Measurements from ENCODE around the gene VWA8.

Gene VWA8

GRCh38 chr13:41780715-41781706 is 179.9 kb downstream of the VWA8 start:
- no peak overlapping the region for H3K4me2 ChIP-seq (ENCODE audit: low read depth, low read length)
- H3K36me3 ChIP-seq (replicated peaks; ENCODE audit: insufficient read depth, low read length) = no peaks in the 10 kb centered on the region
- H3K4me3 ChIP-seq (ENCODE audit: low read length) = no peak overlapping the region
- H3K9me3 ChIP-seq (replicated peaks; ENCODE audit: insufficient read depth, low read length) = no peaks in the 10 kb centered on the region
- H3K27me3 ChIP-seq (replicated peaks; ENCODE audit: insufficient read depth, low read length) = no peaks in the 10 kb centered on the region
- TF ChIP-seq CTCF (IDR thresholded peaks at IDR 0.05; ENCODE audit: low read length) (no peak), EZH2 (optimal IDR thresholded peaks at IDR 0.05; ENCODE audit: low read depth, low read length) (no peak), EZH2phosphoT487 (IDR thresholded peaks at IDR 0.05; ENCODE audit: low read length) (no peak)
- DNase-seq = no peak
- no peaks in the 10 kb centered on the region for H4K20me1 ChIP-seq (ENCODE audit: insufficient read depth, low read length)
- no peaks in the 10 kb centered on the region for H3K9me2 ChIP-seq (replicated peaks; ENCODE audit: insufficient read depth, low read length)
- H3K9ac ChIP-seq (ENCODE audit: low read length) = no peak overlapping the region
- no peak overlapping the region for H3K27ac ChIP-seq (ENCODE audit: low read length)
- no peaks in the 10 kb centered on the region for H3K79me2 ChIP-seq (ENCODE audit: low read length)
- no peaks in the 10 kb centered on the region for H3K4me1 ChIP-seq (ENCODE audit: low read length)
- no peak overlapping the region for H2AFZ ChIP-seq (ENCODE audit: low read length)
- H3F3A ChIP-seq (ENCODE audit: insufficient read depth, low read length) = no peaks in the 10 kb centered on the region

- no peak overlapping the region for H3K9ac ChIP-seq (ENCODE audit: low read length)
- no peaks in the 10 kb centered on the region for H3K4me1 ChIP-seq (ENCODE audit: low read length)
- H2AFZ ChIP-seq (ENCODE audit: low read length) = no peak overlapping the region
- no peaks in the 10 kb centered on the region for H3K9me2 ChIP-seq (replicated peaks; ENCODE audit: insufficient read depth, low read length)
- no peak for DNase-seq
- no peak overlapping the region for H3K4me2 ChIP-seq (ENCODE audit: low read depth, low read length)
- H3F3A ChIP-seq (ENCODE audit: insufficient read depth, low read length) = no peaks in the 10 kb centered on the region
- no peaks in the 10 kb centered on the region for H4K20me1 ChIP-seq (ENCODE audit: insufficient read depth, low read length)
- H3K9me3 ChIP-seq (replicated peaks; ENCODE audit: insufficient read depth, low read length) = no peaks in the 10 kb centered on the region
- no peak overlapping the region for H3K4me3 ChIP-seq (ENCODE audit: low read length)
- H3K27me3 ChIP-seq (replicated peaks; ENCODE audit: insufficient read depth, low read length) = no peaks in the 10 kb centered on the region
- no peaks in the 10 kb centered on the region for H3K79me2 ChIP-seq (ENCODE audit: low read length)
- H3K27ac ChIP-seq (ENCODE audit: low read length) = no peak overlapping the region
- no peaks in the 10 kb centered on the region for H3K36me3 ChIP-seq (replicated peaks; ENCODE audit: insufficient read depth, low read length)
- TF ChIP-seq CTCF (IDR thresholded peaks at IDR 0.05; ENCODE audit: low read length) (no peak), EZH2 (optimal IDR thresholded peaks at IDR 0.05; ENCODE audit: low read depth, low read length) (no peak), EZH2phosphoT487 (IDR thresholded peaks at IDR 0.05; ENCODE audit: low read length) (no peak)
Measured at GRCh38 chr13:41775251-41775650, 185.7 kb downstream of the VWA8 start.

DNA sequence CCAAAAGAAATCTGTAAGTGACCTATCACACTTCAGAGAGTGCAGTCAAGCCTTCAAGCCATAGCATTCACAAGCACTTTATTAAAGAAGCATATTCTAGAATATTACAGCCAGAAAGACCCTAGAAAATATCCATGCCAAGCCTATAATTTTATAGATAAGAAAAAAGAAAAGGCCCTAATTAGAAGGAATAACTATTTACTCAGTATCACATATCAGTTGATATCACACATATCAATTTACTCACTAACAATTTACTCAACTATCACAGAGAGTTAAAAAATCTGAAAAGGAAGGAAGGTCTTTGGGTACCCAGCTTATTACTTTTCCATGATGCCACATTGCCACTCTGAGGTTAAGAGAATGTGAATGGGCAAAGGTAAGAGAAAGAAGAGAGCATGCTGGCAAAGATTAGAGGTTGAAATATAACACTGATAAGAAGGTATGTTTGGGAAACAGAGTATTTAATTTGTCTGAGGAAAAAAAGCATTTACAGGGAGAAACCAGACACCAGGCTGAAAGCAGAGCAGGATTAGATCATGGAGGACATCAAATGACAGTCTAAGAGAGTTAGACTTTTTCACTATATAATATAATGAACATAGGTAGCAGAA is 186.2 kb downstream of the VWA8 start:
- Histone ChIP-seq H2AFZ (ENCODE audit: low read length) (no peak overlapping the region), H3K9me3 (replicated peaks; ENCODE audit: insufficient read depth, low read length) (no peaks in the 10 kb centered on the region), H3K4me2 (ENCODE audit: low read depth, low read length) (no peak overlapping the region), H3K4me3 (ENCODE audit: low read length) (no peak overlapping the region), H3F3A (ENCODE audit: insufficient read depth, low read length) (no peaks in the 10 kb centered on the region), H3K9ac (ENCODE audit: low read length) (no peak overlapping the region), H3K27me3 (replicated peaks; ENCODE audit: insufficient read depth, low read length) (no peaks in the 10 kb centered on the region), H3K9me2 (replicated peaks; ENCODE audit: insufficient read depth, low read length) (no peaks in the 10 kb centered on the region), H3K36me3 (replicated peaks; ENCODE audit: insufficient read depth, low read length) (no peaks in the 10 kb centered on the region), H3K79me2 (ENCODE audit: low read length) (no peaks in the 10 kb centered on the region), H4K20me1 (ENCODE audit: insufficient read depth, low read length) (no peaks in the 10 kb centered on the region), H3K4me1 (ENCODE audit: low read length) (no peaks in the 10 kb centered on the region), H3K27ac (ENCODE audit: low read length) (no peak overlapping the region)
- DNase-seq = no peak
- TF ChIP-seq CTCF (IDR thresholded peaks at IDR 0.05; ENCODE audit: low read length) (no peak), EZH2phosphoT487 (IDR thresholded peaks at IDR 0.05; ENCODE audit: low read length) (no peak), EZH2 (optimal IDR thresholded peaks at IDR 0.05; ENCODE audit: low read depth, low read length) (no peak)
